ENCODE measurements around the gene CNTN6. TPM values are rescaled to one million over a fixed set of nuclear protein-coding genes. Genes with fewer than 3 reads are reported as not detected.

The CNTN6 gene
- polyA plus RNA-seq, 1 of the 3 experiments (the other 2 are of a cell fraction): 0.02 TPM

- no peaks in the 10 kb centered on the region for H4K20me1 ChIP-seq (ENCODE audit: insufficient read depth)
- H3K9me3 ChIP-seq: no peaks in the 10 kb centered on the region
- H3K27ac ChIP-seq (ENCODE audit: low read depth in 2 of 2, low read length in 1 of 2): no peak overlapping the region
- POLR2A ChIA-PET: no interaction called here
- CTCF ChIA-PET: interaction anchor here (0.6 kb wide), 1 partner anchor 779 kb away, joined by 3 read pairs; no protein-coding TSS in a partner anchor
- no peaks in the 10 kb centered on the region for H3K9me2 ChIP-seq
- no peak for TF ChIP-seq ELF1 (IDR thresholded peaks at IDR 0.05)
- TF ChIP-seq TEAD4 (IDR thresholded peaks at IDR 0.05; ENCODE audit: borderline replicate concordance, insufficient read depth): no peak
- no peak for TF ChIP-seq USF2 (IDR thresholded peaks at IDR 0.05; ENCODE audit: borderline replicate concordance, low read depth, low read length)
- TF ChIP-seq RXRA (IDR thresholded peaks at IDR 0.05; ENCODE audit: borderline replicate concordance, low read depth): no peak
- 38% methylated on average over 3 of the region's 3 CpGs for WGBS (ENCODE audit: low lambda C conversion rate)
- DNase-seq: no peak
- no peak overlapping the region for H3K4me2 ChIP-seq
- H3K4me1 ChIP-seq (ENCODE audit: control insufficient read depth in 1 of 2, insufficient read depth in 2 of 2, low read depth in 1 of 2, low read length in 1 of 2): no peaks in the 10 kb centered on the region; a peak in 1 of 4 replicates
- no peaks in the 10 kb centered on the region for H3K27me3 ChIP-seq (ENCODE audit: insufficient read depth)
- no peaks in the 10 kb centered on the region for H3K79me2 ChIP-seq (ENCODE audit: insufficient read depth)
- no peaks in the 10 kb centered on the region for H3K36me3 ChIP-seq (replicated peaks in 1 of 2; ENCODE audit: control insufficient read depth in 1 of 2, insufficient read depth in 2 of 2, low read length in 1 of 2)
- H3K9ac ChIP-seq: no peak overlapping the region
- H3K4me3 ChIP-seq (ENCODE audit: low read depth in 2 of 2, low read length in 1 of 2): no peak overlapping the region
- no peak overlapping the region for H2AFZ ChIP-seq (ENCODE audit: low read depth)
- no peaks in the 10 kb centered on the region for H3F3A ChIP-seq (replicated peaks; ENCODE audit: insufficient read depth)
Measured at GRCh38 chr3:1292571-1293071, 199.8 kb downstream of the CNTN6 start.

DNA sequence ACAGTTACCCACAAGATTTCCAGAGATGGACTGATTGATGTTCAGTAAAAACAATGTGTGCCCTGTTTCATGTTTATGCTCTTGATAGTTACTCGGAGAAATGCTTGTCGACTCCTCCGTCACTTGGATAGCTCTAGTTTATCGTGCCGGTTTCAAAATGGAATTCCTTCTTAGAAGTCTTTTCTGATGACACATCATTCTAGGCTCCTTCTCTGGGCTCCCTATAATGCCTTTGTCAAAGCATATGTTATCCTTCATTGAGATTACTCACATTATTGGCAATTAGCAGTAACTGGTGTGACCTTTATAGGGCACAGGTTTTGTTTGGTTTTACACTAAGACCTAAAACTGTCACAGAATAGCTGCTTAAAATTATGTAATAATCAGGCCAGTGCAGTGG is 201.8 kb downstream of the CNTN6 start:
- no peak overlapping the region for H3K4me2 ChIP-seq

More for the DNA sequence above, 201.8 kb downstream of the CNTN6 start:
- no peak for TF ChIP-seq NRF1 (IDR thresholded peaks at IDR 0.05; ENCODE audit: low read depth, low read length)
- no peak for TF ChIP-seq EZH2phosphoT487 (IDR thresholded peaks at IDR 0.05; ENCODE audit: borderline replicate concordance, low read depth)
- TF ChIP-seq, protein P1, sequence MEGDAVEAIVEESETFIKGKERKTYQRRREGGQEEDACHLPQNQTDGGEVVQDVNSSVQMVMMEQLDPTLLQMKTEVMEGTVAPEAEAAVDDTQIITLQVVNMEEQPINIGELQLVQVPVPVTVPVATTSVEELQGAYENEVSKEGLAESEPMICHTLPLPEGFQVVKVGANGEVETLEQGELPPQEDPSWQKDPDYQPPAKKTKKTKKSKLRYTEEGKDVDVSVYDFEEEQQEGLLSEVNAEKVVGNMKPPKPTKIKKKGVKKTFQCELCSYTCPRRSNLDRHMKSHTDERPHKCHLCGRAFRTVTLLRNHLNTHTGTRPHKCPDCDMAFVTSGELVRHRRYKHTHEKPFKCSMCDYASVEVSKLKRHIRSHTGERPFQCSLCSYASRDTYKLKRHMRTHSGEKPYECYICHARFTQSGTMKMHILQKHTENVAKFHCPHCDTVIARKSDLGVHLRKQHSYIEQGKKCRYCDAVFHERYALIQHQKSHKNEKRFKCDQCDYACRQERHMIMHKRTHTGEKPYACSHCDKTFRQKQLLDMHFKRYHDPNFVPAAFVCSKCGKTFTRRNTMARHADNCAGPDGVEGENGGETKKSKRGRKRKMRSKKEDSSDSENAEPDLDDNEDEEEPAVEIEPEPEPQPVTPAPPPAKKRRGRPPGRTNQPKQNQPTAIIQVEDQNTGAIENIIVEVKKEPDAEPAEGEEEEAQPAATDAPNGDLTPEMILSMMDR (IDR thresholded peaks at IDR 0.05): no peak
- TF ChIP-seq SIN3A (IDR thresholded peaks at IDR 0.05; ENCODE audit: borderline replicate concordance, low read depth, low read length): no peak
- no peak for TF ChIP-seq ELF1 (IDR thresholded peaks at IDR 0.05)
- no peak for TF ChIP-seq USF2 (IDR thresholded peaks at IDR 0.05; ENCODE audit: borderline replicate concordance, low read depth, low read length)
- TF ChIP-seq CHD2 (IDR thresholded peaks at IDR 0.05; ENCODE audit: low read length, partially characterized antibody): no peak
- TF ChIP-seq TAF1 (IDR thresholded peaks at IDR 0.05; ENCODE audit: borderline replicate concordance, low read depth, low read length): no peak
- no peak for TF ChIP-seq NFIC (IDR thresholded peaks at IDR 0.05; ENCODE audit: borderline replicate concordance)
- TF ChIP-seq, protein P2, sequence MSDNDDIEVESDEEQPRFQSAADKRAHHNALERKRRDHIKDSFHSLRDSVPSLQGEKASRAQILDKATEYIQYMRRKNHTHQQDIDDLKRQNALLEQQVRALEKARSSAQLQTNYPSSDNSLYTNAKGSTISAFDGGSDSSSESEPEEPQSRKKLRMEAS (IDR thresholded peaks at IDR 0.05; ENCODE audit: low read depth): no peak
- TF ChIP-seq YY1 (IDR thresholded peaks at IDR 0.05; ENCODE audit: low read depth): no peak
- TF ChIP-seq SMC3 (IDR thresholded peaks at IDR 0.05; ENCODE audit: low read depth, low read length): no peak
- H3K36me3 ChIP-seq (replicated peaks in 1 of 2; ENCODE audit: control insufficient read depth in 1 of 2, insufficient read depth in 2 of 2, low read length in 1 of 2): no peaks in the 10 kb centered on the region
- no peaks in the 10 kb centered on the region for H3K27me3 ChIP-seq (ENCODE audit: insufficient read depth)
- ChIA-PET CTCF (no interaction called here), POLR2A (no interaction called here)
- no peaks in the 10 kb centered on the region for H3F3A ChIP-seq (replicated peaks; ENCODE audit: insufficient read depth)
- H3K79me2 ChIP-seq (ENCODE audit: insufficient read depth): no peaks in the 10 kb centered on the region
- H2AFZ ChIP-seq (ENCODE audit: low read depth): no peak overlapping the region
- no peak overlapping the region for H3K27ac ChIP-seq (ENCODE audit: low read depth in 2 of 2, low read length in 1 of 2)
- 78% methylated on average over 5 of the region's 5 CpGs for WGBS (ENCODE audit: low lambda C conversion rate)
- H3K9ac ChIP-seq: no peak overlapping the region
- no peak for DNase-seq
- H4K20me1 ChIP-seq (ENCODE audit: insufficient read depth): no peaks in the 10 kb centered on the region
- no peaks in the 10 kb centered on the region for H3K4me1 ChIP-seq (ENCODE audit: control insufficient read depth in 1 of 2, insufficient read depth in 2 of 2, low read depth in 1 of 2, low read length in 1 of 2)
- no peak overlapping the region for H3K4me3 ChIP-seq (ENCODE audit: low read depth in 2 of 2, low read length in 1 of 2)
- H3K9me2 ChIP-seq: no peaks in the 10 kb centered on the region
- H3K9me3 ChIP-seq: no peaks in the 10 kb centered on the region
